Measurements from ENCODE around the gene LCN15.

Gene LCN15

GRCh38 chr9:136735812-136736480 is 28.4 kb downstream of the LCN15 start:
- Histone ChIP-seq H2BK120ac (ENCODE audit: low read depth, low read length) (no peak overlapping the region), H4K5ac (ENCODE audit: low read length) (no peak overlapping the region), H3K27me3 (ENCODE audit: insufficient read depth, low read length, poor library complexity) (no peaks in the 10 kb centered on the region), H3K27ac (ENCODE audit: low read depth, low read length) (no peak overlapping the region), H3K9ac (ENCODE audit: low read length) (no peak overlapping the region), H2BK5ac (ENCODE audit: low read length) (no peak overlapping the region), H3K36me3 (ENCODE audit: control insufficient read depth, insufficient read depth, low read length) (no peaks in the 10 kb centered on the region), H3K79me1 (ENCODE audit: low read length) (no peaks in the 10 kb centered on the region), H3K4me2 (ENCODE audit: low read length) (no peak overlapping the region), H3K56ac (ENCODE audit: low read length) (no peak overlapping the region), H3K23ac (ENCODE audit: low read length) (no peak overlapping the region), H4K8ac (ENCODE audit: low read depth, low read length) (no peak overlapping the region), H2BK15ac (replicated peaks; ENCODE audit: low read depth) (no peak overlapping the region), H3K4ac (ENCODE audit: low read depth, low read length) (no peak overlapping the region), H2AK5ac (ENCODE audit: low read length) (no peak overlapping the region), H3K79me2 (ENCODE audit: control insufficient read depth, insufficient read depth, low read length) (no peaks in the 10 kb centered on the region), H3K4me3 (ENCODE audit: low read length) (no peak overlapping the region), H3K4me1 (ENCODE audit: control insufficient read depth, low read depth, low read length) (no peaks in the 10 kb centered on the region), H3K18ac (ENCODE audit: low read length) (no peak overlapping the region)
- no peak for DNase-seq
- WGBS (ENCODE audit: extremely low coverage, insufficient coverage, low lambda C conversion rate): no CpG with 5 or more reads among the region's 21 CpGs

- Histone ChIP-seq H2BK5ac (ENCODE audit: low read length) (no peak overlapping the region), H2AK5ac (ENCODE audit: low read length) (no peak overlapping the region), H3K4me2 (ENCODE audit: low read length) (no peak overlapping the region), H3K79me2 (ENCODE audit: control insufficient read depth, insufficient read depth, low read length) (peaks cover 4% of the 10 kb centered on the region), H3K4me3 (ENCODE audit: low read length) (no peak overlapping the region), H2BK15ac (replicated peaks; ENCODE audit: low read depth) (no peak overlapping the region), H3K27me3 (ENCODE audit: insufficient read depth, low read length, poor library complexity) (no peaks in the 10 kb centered on the region), H2BK120ac (ENCODE audit: low read depth, low read length) (no peak overlapping the region), H4K5ac (ENCODE audit: low read length) (no peak overlapping the region), H3K27ac (ENCODE audit: low read depth, low read length) (no peak overlapping the region), H4K8ac (ENCODE audit: low read depth, low read length) (no peak overlapping the region), H3K36me3 (ENCODE audit: control insufficient read depth, insufficient read depth, low read length) (no peaks in the 10 kb centered on the region), H3K23ac (ENCODE audit: low read length) (no peak overlapping the region), H3K56ac (ENCODE audit: low read length) (no peak overlapping the region), H3K18ac (ENCODE audit: low read length) (no peak overlapping the region), H3K9ac (ENCODE audit: low read length) (no peak overlapping the region), H3K4me1 (ENCODE audit: control insufficient read depth, low read depth, low read length) (no peaks in the 10 kb centered on the region), H3K79me1 (ENCODE audit: low read length) (peaks cover 3% of the 10 kb centered on the region), H3K4ac (ENCODE audit: low read depth, low read length) (no peak overlapping the region)
- WGBS (ENCODE audit: extremely low coverage, insufficient coverage, low lambda C conversion rate): no CpG with 5 or more reads among the region's 12 CpGs
- DNase-seq: no peak
These were observed 29.4 kb downstream of the LCN15 start for GRCh38 chr9:136734837-136735496.

GRCh38 chr9:136733611-136734010 is 30.7 kb downstream of the LCN15 start:
- Histone ChIP-seq H3K4ac (ENCODE audit: low read depth, low read length) (no peak overlapping the region), H2BK15ac (replicated peaks; ENCODE audit: low read depth) (no peak overlapping the region), H3K18ac (ENCODE audit: low read length) (no peak overlapping the region), H3K4me2 (ENCODE audit: low read length) (no peak overlapping the region), H4K8ac (ENCODE audit: low read depth, low read length) (no peak overlapping the region), H3K56ac (ENCODE audit: low read length) (no peak overlapping the region), H2BK5ac (ENCODE audit: low read length) (no peak overlapping the region), H3K79me1 (ENCODE audit: low read length) (peaks cover 13% of the 10 kb centered on the region), H3K4me3 (ENCODE audit: low read length) (no peak overlapping the region), H2BK120ac (ENCODE audit: low read depth, low read length) (no peak overlapping the region), H2AK5ac (ENCODE audit: low read length) (no peak overlapping the region), H3K27me3 (ENCODE audit: insufficient read depth, low read length, poor library complexity) (no peaks in the 10 kb centered on the region), H3K79me2 (ENCODE audit: control insufficient read depth, insufficient read depth, low read length) (peaks cover 11% of the 10 kb centered on the region), H3K4me1 (ENCODE audit: control insufficient read depth, low read depth, low read length) (peaks cover 3% of the 10 kb centered on the region), H3K27ac (ENCODE audit: low read depth, low read length) (no peak overlapping the region), H3K9ac (ENCODE audit: low read length) (no peak overlapping the region), H4K5ac (ENCODE audit: low read length) (no peak overlapping the region), H3K36me3 (ENCODE audit: control insufficient read depth, insufficient read depth, low read length) (no peaks in the 10 kb centered on the region), H3K23ac (ENCODE audit: low read length) (no peak overlapping the region)
- no peak for DNase-seq
- no CpG with 5 or more reads among the region's 12 CpGs for WGBS (ENCODE audit: extremely low coverage, insufficient coverage, low lambda C conversion rate)

- Histone ChIP-seq H4K8ac (ENCODE audit: low read depth, low read length) (no peak overlapping the region), H2AK5ac (ENCODE audit: low read length) (no peak overlapping the region), H3K9ac (ENCODE audit: low read length) (no peak overlapping the region), H3K79me1 (ENCODE audit: low read length) (peaks cover 13% of the 10 kb centered on the region), H3K4me1 (ENCODE audit: control insufficient read depth, low read depth, low read length) (peaks cover 3% of the 10 kb centered on the region), H3K4ac (ENCODE audit: low read depth, low read length) (no peak overlapping the region), H3K4me2 (ENCODE audit: low read length) (no peak overlapping the region), H3K18ac (ENCODE audit: low read length) (no peak overlapping the region), H3K27me3 (ENCODE audit: insufficient read depth, low read length, poor library complexity) (no peaks in the 10 kb centered on the region), H3K36me3 (ENCODE audit: control insufficient read depth, insufficient read depth, low read length) (no peaks in the 10 kb centered on the region), H2BK15ac (replicated peaks; ENCODE audit: low read depth) (no peak overlapping the region), H2BK120ac (ENCODE audit: low read depth, low read length) (no peak overlapping the region), H3K56ac (ENCODE audit: low read length) (no peak overlapping the region), H3K79me2 (ENCODE audit: control insufficient read depth, insufficient read depth, low read length) (peaks cover 14% of the 10 kb centered on the region), H3K27ac (ENCODE audit: low read depth, low read length) (no peak overlapping the region), H3K23ac (ENCODE audit: low read length) (no peak overlapping the region), H3K4me3 (ENCODE audit: low read length) (no peak overlapping the region), H2BK5ac (ENCODE audit: low read length) (no peak overlapping the region), H4K5ac (ENCODE audit: low read length) (no peak overlapping the region)
- WGBS (ENCODE audit: extremely low coverage, insufficient coverage, low lambda C conversion rate): no CpG with 5 or more reads among the region's 16 CpGs
- no peak for DNase-seq
These were observed 31.7 kb downstream of the LCN15 start for GRCh38 chr9:136732444-136733178.

- Histone ChIP-seq H3K79me1 (ENCODE audit: low read length) (peaks cover 29% of the 10 kb centered on the region), H3K18ac (ENCODE audit: low read length) (no peak overlapping the region), H3K4me1 (ENCODE audit: control insufficient read depth, low read depth, low read length) (peaks cover 6% of the 10 kb centered on the region), H3K4ac (ENCODE audit: low read depth, low read length) (no peak overlapping the region), H3K36me3 (ENCODE audit: control insufficient read depth, insufficient read depth, low read length) (peaks cover 9% of the 10 kb centered on the region), H3K4me3 (ENCODE audit: low read length) (no peak overlapping the region), H3K56ac (ENCODE audit: low read length) (peak overlapping the region; percentile 25), H3K27me3 (ENCODE audit: insufficient read depth, low read length, poor library complexity) (no peaks in the 10 kb centered on the region), H2AK5ac (ENCODE audit: low read length) (no peak overlapping the region), H3K4me2 (ENCODE audit: low read length) (no peak overlapping the region), H3K23ac (ENCODE audit: low read length) (no peak overlapping the region), H3K79me2 (ENCODE audit: control insufficient read depth, insufficient read depth, low read length) (peaks cover 37% of the 10 kb centered on the region), H3K27ac (ENCODE audit: low read depth, low read length) (no peak overlapping the region), H2BK15ac (replicated peaks; ENCODE audit: low read depth) (no peak overlapping the region), H4K8ac (ENCODE audit: low read depth, low read length) (no peak overlapping the region), H3K9ac (ENCODE audit: low read length) (no peak overlapping the region), H2BK120ac (ENCODE audit: low read depth, low read length) (no peak overlapping the region), H4K5ac (ENCODE audit: low read length) (no peak overlapping the region), H2BK5ac (ENCODE audit: low read length) (no peak overlapping the region)
- no CpG with 5 or more reads among the region's 8 CpGs for WGBS (ENCODE audit: extremely low coverage, insufficient coverage, low lambda C conversion rate)
- DNase-seq: no peak
These were observed 34.4 kb downstream of the LCN15 start for GRCh38 chr9:136729926-136730325.

Measured in mesendoderm (in vitro differentiated cells).